ENCODE results near the gene MSTO1.
"Not testable (repeated sequence)": the region's sequence is repeated elsewhere in the genome, so short reads cannot be mapped to it uniquely, and the experiment has no call there.

The MSTO1 gene

GRCh38 chr1:155610257-155610647 is 234 bp downstream of the MSTO1 start:
- DNase-seq; intact Hi-C loops (cut with DNase I): not testable (repeated sequence)

GRCh38 chr1:155613226-155613625 is 3.2 kb downstream of the MSTO1 start:
- intact Hi-C loops (cut with DNase I); DNase-seq: not testable (repeated sequence)

GRCh38 chr1:155622191-155622590 is 12.2 kb downstream of the MSTO1 start:
- no peak for DNase-seq
- intact Hi-C loops (cut with DNase I): no loop called here

GRCh38 chr1:155623357-155623756 is 13.3 kb downstream of the MSTO1 start:
- DNase-seq: no peak
- intact Hi-C loops (cut with DNase I): no loop called here

- DNase-seq; intact Hi-C loops (cut with DNase I): not testable (repeated sequence)
Observed at GRCh38 chr1:155626428-155626827, 16.4 kb downstream of the MSTO1 start.

GRCh38 chr1:155636397-155637153 is 26.6 kb downstream of the MSTO1 start:
- intact Hi-C loops (cut with DNase I): no loop called here
- no peak for DNase-seq

GRCh38 chr1:155640367-155640766 is 30.3 kb downstream of the MSTO1 start:
- DNase-seq: no peak
- intact Hi-C loops (cut with DNase I): no loop called here

- intact Hi-C loops (cut with DNase I); DNase-seq: not testable (repeated sequence)
Observed at GRCh38 chr1:155642559-155643180, 32.7 kb downstream of the MSTO1 start.

GRCh38 chr1:155643230-155643629 is 33.2 kb downstream of the MSTO1 start:
- intact Hi-C loops (cut with DNase I): no loop called here
- no peak for DNase-seq

- DNase-seq: no peak
Observed at GRCh38 chr1:155645034-155645598, 35.1 kb downstream of the MSTO1 start.

GRCh38 chr1:155645648-155646047 is 35.6 kb downstream of the MSTO1 start:
- DNase-seq: no peak
- intact Hi-C loops (cut with DNase I): no loop called here

More at GRCh38 chr1:155645034-155645598, 35.1 kb downstream of the MSTO1 start:
- intact Hi-C loops (cut with DNase I): no loop called here

GRCh38 chr1:155646307-155646706 is 36.3 kb downstream of the MSTO1 start:
- intact Hi-C loops (cut with DNase I): no loop called here

GRCh38 chr1:155648207-155649147 is 38.5 kb downstream of the MSTO1 start:
- DNase-seq: no peak
- intact Hi-C loops (cut with DNase I): no loop called here

More at GRCh38 chr1:155646307-155646706, 36.3 kb downstream of the MSTO1 start:
- no peak for DNase-seq

- intact Hi-C loops (cut with DNase I): no loop called here
- DNase-seq: no peak
Observed at GRCh38 chr1:155649676-155650075, 39.7 kb downstream of the MSTO1 start.

- no peak for DNase-seq
- intact Hi-C loops (cut with DNase I): no loop called here
Observed at GRCh38 chr1:155650231-155650757, 40.3 kb downstream of the MSTO1 start.

- no peak for DNase-seq
- intact Hi-C loops (cut with DNase I): no loop called here
Observed at GRCh38 chr1:155651861-155652661, 42.0 kb downstream of the MSTO1 start.

- no peak for DNase-seq
- intact Hi-C loops (cut with DNase I): no loop called here
Observed at GRCh38 chr1:155652951-155653350, 42.9 kb downstream of the MSTO1 start.

- DNase-seq: no peak
- intact Hi-C loops (cut with DNase I): no loop called here
Observed at GRCh38 chr1:155657463-155657862, 47.4 kb downstream of the MSTO1 start.

- intact Hi-C loops (cut with DNase I); DNase-seq: not testable (repeated sequence)
Observed at GRCh38 chr1:155661239-155661638, 51.2 kb downstream of the MSTO1 start.

All from posterior cingulate gyrus (tissue), 11 donors.